A549 (cell line): Measurements from ENCODE around the gene MS4A6E.

Source experiments
- CTCF ChIP-seq: fragments of >200 bp; sonication (Bioruptor Twin); formaldehyde crosslinking; IDR thresholded peaks from 3 replicates; pipeline ENCODE4 v1.5.1; 2016
- EHMT2 ChIP-seq: fragments of 200-600 bp; sonication (generic); IDR thresholded peaks from 2 replicates; pipeline ENCODE4 v1.6.1; 2016; ENCODE audit warnings: antibody characterized with exemption, low read depth, mild to moderate bottlenecking, moderate library complexity
- HDAC2 ChIP-seq: fragments of 200-600 bp; sonication (generic); IDR thresholded peaks from 2 replicates; pipeline ENCODE4 v1.6.1; 2016
- KDM1A ChIP-seq: fragments of 200-600 bp; sonication (generic); IDR thresholded peaks from 2 replicates; pipeline ENCODE4 v1.6.1; 2016; ENCODE audit warnings: low read depth, mild to moderate bottlenecking
- MAFK ChIP-seq: fragments of 450-650 bp; IDR thresholded peaks from 2 replicates; pipeline ENCODE4 v1.6.1; 2014; ENCODE audit not compliant: partially characterized antibody
- REST ChIP-seq: fragments of 200-600 bp; sonication (generic); IDR thresholded peaks from 2 replicates; pipeline ENCODE4 v1.6.1; 2016; ENCODE audit warnings: antibody characterized with exemption, mild to moderate bottlenecking, moderate library complexity
- RFX5 ChIP-seq: fragments of 450-650 bp; IDR thresholded peaks from 2 replicates; pipeline ENCODE4 v1.7.1; 2014; ENCODE audit warnings: antibody characterized with exemption, mild to moderate bottlenecking, moderate library complexity

GRCh38 chr11:60347084-60347797 lies 20.2 kb downstream of the MS4A6E start:
- TF ChIP-seq RFX5 (no peak), CTCF (no peak), REST (no peak), KDM1A (no peak), EHMT2 (no peak), MAFK (no peak), HDAC2 (no peak)
